T-helper 17 cell (primary cell): Measurements from ENCODE around the gene CCM2. TPM values are rescaled to one million over a fixed set of nuclear protein-coding genes. Genes with fewer than 3 reads are reported as not detected.

ENCODE experiments used
- ATAC-seq: fragments of 150-1000 bp; cut with Tn5 transposase; 2 replicates; pipeline ENCODE4 v1.10.0; 2021; ENCODE audit warnings: mild to moderate bottlenecking, moderate library complexity
- DNase-seq, 3 donors: peaks; one replicate each; pipeline versions ENCODE4 v3.0.0 to v3.0.0-alpha.2; 2020 to 2021
- H3K9me3 ChIP-seq: one replicate; pipeline ENCODE4 v1.7.0; 2013; ENCODE audit warnings: low read length, mild to moderate bottlenecking; ENCODE audit not compliant: control insufficient read depth, poor library complexity, severe bottlenecking
- H3K27ac Mint-ChIP-seq: one replicate; pipeline ENCODE4 v1.8.0; 2022; ENCODE audit warnings: mild to moderate bottlenecking, moderate library complexity, mixed read lengths
- H3K27me3 Mint-ChIP-seq: one replicate; pipeline ENCODE4 v1.8.0; 2022; ENCODE audit warnings: mixed read lengths
- H3K36me3 Mint-ChIP-seq: one replicate; pipeline ENCODE4 v1.8.0; 2022; ENCODE audit warnings: low read depth, mixed read lengths
- H3K4me1 Mint-ChIP-seq: one replicate; pipeline ENCODE4 v1.8.0; 2022; ENCODE audit warnings: mild to moderate bottlenecking, mixed read lengths
- H3K4me3 Mint-ChIP-seq: one replicate; pipeline ENCODE4 v1.8.0; 2022; ENCODE audit warnings: mild to moderate bottlenecking, moderate library complexity, mixed read lengths
- total RNA-seq, 4 donors: library from RNA in 2 of 4; stranded (reverse) in 2 of 4; gene quantifications; one replicate each; pipeline ENCODE4 v1.2.3 and lab custom pipeline; 2022 to 2026

Gene CCM2
- total RNA-seq, 2 donors from 2014 or later: 77.4 to 83.0 TPM

- Mint-ChIP-seq H3K27ac (peak overlapping the region; percentile 32), H3K36me3 (peaks cover 7% of the 10 kb centered on the region), H3K4me1 (peaks cover 39% of the 10 kb centered on the region)
Measured at GRCh38 chr7:45050198-45050597, 50.2 kb downstream of the CCM2 start.

GRCh38 chr7:45052011-45052410 is 52.0 kb downstream of the CCM2 start:
- no peaks in the 10 kb centered on the region for H3K27me3 Mint-ChIP-seq
- no peak for ATAC-seq
- H3K36me3 Mint-ChIP-seq: peaks cover 5% of the 10 kb centered on the region
- no peak for DNase-seq
- no peaks in the 10 kb centered on the region for H3K9me3 ChIP-seq
- no peak overlapping the region for H3K4me3 Mint-ChIP-seq
- peaks cover 42% of the 10 kb centered on the region for H3K4me1 Mint-ChIP-seq
- peak overlapping the region; percentile 11 for H3K27ac Mint-ChIP-seq

More at GRCh38 chr7:45050198-45050597, 50.2 kb downstream of the CCM2 start:
- ATAC-seq (no peak), DNase-seq (no peak)
- Mint-ChIP-seq H3K4me3 (no peak overlapping the region), H3K27me3 (no peaks in the 10 kb centered on the region)
- no peaks in the 10 kb centered on the region for H3K9me3 ChIP-seq

DNA sequence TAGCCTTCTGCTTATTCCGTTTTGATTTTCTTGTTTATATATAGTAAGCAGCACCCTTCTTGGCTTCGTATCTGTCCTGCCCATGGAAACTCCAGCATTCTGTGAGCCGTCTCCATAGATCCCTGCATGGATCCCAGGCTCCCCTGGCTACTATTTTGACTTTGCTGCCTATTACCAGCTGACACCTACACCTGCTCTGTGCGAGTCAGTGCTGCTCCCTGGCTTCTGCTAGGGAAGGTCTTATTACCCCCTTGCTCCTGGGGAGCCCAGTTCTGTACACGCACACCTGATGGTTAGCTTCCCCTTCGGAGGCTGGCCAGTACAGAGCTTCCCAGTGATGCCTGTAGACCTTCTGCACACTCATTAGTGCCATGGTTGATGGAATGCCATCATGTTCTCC is 53.4 kb downstream of the CCM2 start:
- no peaks in the 10 kb centered on the region for H3K9me3 ChIP-seq
- Mint-ChIP-seq H3K4me1 (peaks cover 51% of the 10 kb centered on the region), H3K27me3 (no peaks in the 10 kb centered on the region), H3K4me3 (peak overlapping the region; percentile 53), H3K36me3 (peaks cover 7% of the 10 kb centered on the region), H3K27ac (peak overlapping the region; percentile 87)
- no peak for ATAC-seq
- no peak for DNase-seq

DNA sequence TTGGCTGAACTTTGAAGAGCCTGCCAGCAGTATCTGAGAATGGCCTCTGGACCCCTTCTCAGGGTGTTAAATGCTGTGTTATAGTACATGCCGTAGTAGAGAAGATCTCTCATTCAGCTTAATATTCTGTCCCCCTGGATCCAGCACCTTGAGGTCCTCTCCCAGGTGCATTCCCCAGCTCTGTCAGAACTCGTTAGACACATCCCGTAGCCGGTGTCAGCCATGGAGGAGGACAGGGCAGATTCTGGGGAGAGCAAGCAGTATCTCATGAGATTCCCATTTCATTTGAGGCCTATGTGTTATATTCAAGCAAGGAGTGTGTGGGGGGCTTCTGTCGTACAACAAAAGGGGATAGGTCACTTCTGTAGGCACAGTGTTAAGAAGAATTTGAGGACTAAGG is 53.9 kb downstream of the CCM2 start:
- ATAC-seq (no peak), DNase-seq (no peak)
- peak overlapping the region; percentile 87 for H3K27ac Mint-ChIP-seq
- H3K9me3 ChIP-seq: no peaks in the 10 kb centered on the region
- H3K27me3 Mint-ChIP-seq: no peaks in the 10 kb centered on the region
- peaks cover 53% of the 10 kb centered on the region for H3K4me1 Mint-ChIP-seq
- peak overlapping the region; percentile 53 for H3K4me3 Mint-ChIP-seq
- peaks cover 7% of the 10 kb centered on the region for H3K36me3 Mint-ChIP-seq

- ATAC-seq: no peak
- H3K4me1 Mint-ChIP-seq: peaks cover 53% of the 10 kb centered on the region
- H3K4me3 Mint-ChIP-seq: no peak overlapping the region
- H3K36me3 Mint-ChIP-seq: peaks cover 7% of the 10 kb centered on the region
- peak overlapping the region; percentile 87 for H3K27ac Mint-ChIP-seq
- H3K27me3 Mint-ChIP-seq: no peaks in the 10 kb centered on the region
- no peaks in the 10 kb centered on the region for H3K9me3 ChIP-seq
- DNase-seq: no peak
Measured at GRCh38 chr7:45054442-45054841, 54.4 kb downstream of the CCM2 start.

- H3K4me3 Mint-ChIP-seq: no peak overlapping the region
- ATAC-seq (no peak), DNase-seq (no peak)
- peak overlapping the region; percentile 87 for H3K27ac Mint-ChIP-seq
- H3K36me3 Mint-ChIP-seq: peaks cover 7% of the 10 kb centered on the region
- no peaks in the 10 kb centered on the region for H3K9me3 ChIP-seq
- H3K4me1 Mint-ChIP-seq: peaks cover 54% of the 10 kb centered on the region
- no peaks in the 10 kb centered on the region for H3K27me3 Mint-ChIP-seq
Measured at GRCh38 chr7:45055016-45055415, 55.0 kb downstream of the CCM2 start.

DNA sequence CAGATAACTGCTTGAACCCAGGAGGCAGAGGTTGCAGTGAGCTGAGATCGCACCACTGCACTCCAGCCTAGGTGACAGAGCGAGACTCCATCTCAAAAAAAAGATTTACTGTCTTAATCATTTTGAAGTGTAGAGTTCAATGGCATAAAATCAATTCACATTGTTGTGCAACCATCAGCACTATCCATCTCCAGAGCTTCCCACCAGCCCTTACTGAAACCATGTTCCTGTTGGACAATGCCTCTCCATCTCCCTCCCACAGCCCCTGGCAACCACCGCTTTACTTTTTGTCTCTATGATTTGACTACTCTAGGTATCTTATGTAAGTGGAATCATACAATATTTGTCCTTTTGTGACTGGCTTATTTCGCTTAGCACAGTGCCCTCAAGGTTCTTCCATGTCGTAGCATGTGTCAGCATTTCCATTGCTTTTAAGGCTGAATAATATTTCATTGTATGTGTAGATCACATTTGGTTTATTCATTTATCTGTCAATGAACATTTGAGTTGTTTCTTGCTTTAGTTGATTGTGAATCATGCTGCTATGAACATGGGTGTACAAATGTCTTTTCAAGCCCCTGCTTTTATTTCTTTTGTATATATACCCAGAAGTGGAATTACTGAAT is 55.7 kb downstream of the CCM2 start:
- peaks cover 57% of the 10 kb centered on the region for H3K4me1 Mint-ChIP-seq
- ATAC-seq: no peak
- H3K4me3 Mint-ChIP-seq: peak overlapping the region; percentile 41
- peak overlapping the region; percentile 54 for H3K27ac Mint-ChIP-seq
- H3K9me3 ChIP-seq: no peaks in the 10 kb centered on the region
- H3K27me3 Mint-ChIP-seq: no peaks in the 10 kb centered on the region
- H3K36me3 Mint-ChIP-seq: peaks cover 9% of the 10 kb centered on the region
- no peak for DNase-seq

DNA sequence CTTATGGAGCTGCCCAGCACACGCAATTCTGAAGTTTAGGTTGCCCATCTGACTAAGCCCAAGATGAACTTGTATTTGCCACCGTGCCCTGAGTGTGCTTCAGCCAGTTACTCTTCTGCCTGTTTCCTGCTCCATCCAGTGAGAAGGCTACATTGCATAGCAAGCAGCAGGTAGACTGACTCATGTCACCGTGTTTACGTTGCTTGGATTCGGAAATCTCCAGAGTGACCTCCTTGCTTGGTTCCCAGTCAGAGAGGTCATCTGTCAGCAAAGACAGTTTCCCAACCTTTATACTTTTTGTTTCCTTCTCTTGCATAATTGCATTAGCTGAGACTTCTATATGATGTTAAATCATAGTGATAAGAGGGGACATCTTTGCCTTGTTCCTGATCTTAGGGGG is 57.9 kb downstream of the CCM2 start:
- H3K27ac Mint-ChIP-seq: peak overlapping the region; percentile 62
- no peak for ATAC-seq
- no peaks in the 10 kb centered on the region for H3K27me3 Mint-ChIP-seq
- peaks cover 62% of the 10 kb centered on the region for H3K4me1 Mint-ChIP-seq
- no peak overlapping the region for H3K4me3 Mint-ChIP-seq
- DNase-seq: no peak
- H3K36me3 Mint-ChIP-seq: peaks cover 12% of the 10 kb centered on the region
- H3K9me3 ChIP-seq: no peaks in the 10 kb centered on the region

DNA sequence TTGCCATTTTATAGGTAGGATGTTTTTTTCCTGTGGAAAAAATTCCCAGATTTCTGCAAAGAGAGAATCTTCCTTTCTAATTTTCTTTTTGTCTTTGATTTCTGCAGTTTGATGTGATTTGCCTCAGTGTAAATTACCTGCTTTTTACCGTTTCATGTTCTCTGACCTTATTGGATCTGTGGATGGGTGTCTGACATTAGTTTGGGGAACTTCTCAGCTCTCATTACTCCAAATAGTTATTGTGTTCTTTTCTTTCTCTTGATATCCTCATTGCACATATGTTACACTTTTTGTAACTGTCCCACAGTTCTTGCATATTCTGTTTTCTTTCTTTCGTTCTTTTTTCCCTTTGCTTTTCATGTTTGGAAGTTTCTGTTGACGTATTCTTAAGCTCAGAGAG is 60.3 kb downstream of the CCM2 start:
- Mint-ChIP-seq H3K36me3 (peaks cover 9% of the 10 kb centered on the region), H3K4me1 (peaks cover 48% of the 10 kb centered on the region), H3K4me3 (no peak overlapping the region), H3K27ac (peak overlapping the region; percentile 92), H3K27me3 (no peaks in the 10 kb centered on the region)
- ATAC-seq: no peak
- no peaks in the 10 kb centered on the region for H3K9me3 ChIP-seq
- no peak for DNase-seq

- peaks cover 12% of the 10 kb centered on the region for H3K36me3 Mint-ChIP-seq
- no peak for DNase-seq
- no peaks in the 10 kb centered on the region for H3K27me3 Mint-ChIP-seq
- H3K27ac Mint-ChIP-seq: peak overlapping the region; percentile 92
- ATAC-seq: no peak
- H3K4me3 Mint-ChIP-seq: no peak overlapping the region
- no peaks in the 10 kb centered on the region for H3K9me3 ChIP-seq
- peaks cover 44% of the 10 kb centered on the region for H3K4me1 Mint-ChIP-seq
Measured at GRCh38 chr7:45061352-45061751, 61.4 kb downstream of the CCM2 start.

DNA sequence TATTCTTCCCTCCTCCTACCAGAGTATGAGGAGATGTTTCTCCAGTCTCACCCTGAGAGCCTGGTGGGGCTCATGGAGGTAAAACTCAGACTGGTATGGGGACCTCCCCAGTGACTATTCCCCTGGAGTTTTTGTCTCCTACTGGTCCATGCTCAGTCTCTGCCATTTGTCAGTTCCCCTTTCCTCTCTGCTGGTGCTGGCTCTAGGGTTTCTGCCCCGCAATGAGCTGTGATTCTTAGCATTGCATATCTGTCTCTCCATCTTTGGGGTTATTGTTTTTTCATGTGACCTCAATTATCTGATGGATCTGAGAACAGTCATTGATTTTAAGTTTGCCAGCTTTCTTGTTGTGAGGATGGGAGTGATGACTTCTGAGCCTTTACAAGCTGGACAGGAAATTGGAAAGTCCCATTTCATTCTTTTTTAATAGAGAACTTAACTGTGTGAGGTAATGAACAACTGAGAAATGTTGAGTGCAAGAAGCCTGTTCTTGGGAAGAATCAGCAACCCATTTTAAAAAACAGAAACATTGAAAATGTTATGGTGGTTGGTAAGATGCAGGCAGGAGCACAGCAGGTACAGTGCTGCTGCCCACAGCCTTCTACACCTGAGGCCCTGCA is 61.9 kb downstream of the CCM2 start:
- Mint-ChIP-seq H3K36me3 (peaks cover 12% of the 10 kb centered on the region), H3K4me3 (no peak overlapping the region), H3K4me1 (peaks cover 43% of the 10 kb centered on the region), H3K27ac (peak overlapping the region; percentile 92), H3K27me3 (no peaks in the 10 kb centered on the region)
- H3K9me3 ChIP-seq: no peaks in the 10 kb centered on the region
- DNase-seq (no peak), ATAC-seq (peak; percentile 48)

DNA sequence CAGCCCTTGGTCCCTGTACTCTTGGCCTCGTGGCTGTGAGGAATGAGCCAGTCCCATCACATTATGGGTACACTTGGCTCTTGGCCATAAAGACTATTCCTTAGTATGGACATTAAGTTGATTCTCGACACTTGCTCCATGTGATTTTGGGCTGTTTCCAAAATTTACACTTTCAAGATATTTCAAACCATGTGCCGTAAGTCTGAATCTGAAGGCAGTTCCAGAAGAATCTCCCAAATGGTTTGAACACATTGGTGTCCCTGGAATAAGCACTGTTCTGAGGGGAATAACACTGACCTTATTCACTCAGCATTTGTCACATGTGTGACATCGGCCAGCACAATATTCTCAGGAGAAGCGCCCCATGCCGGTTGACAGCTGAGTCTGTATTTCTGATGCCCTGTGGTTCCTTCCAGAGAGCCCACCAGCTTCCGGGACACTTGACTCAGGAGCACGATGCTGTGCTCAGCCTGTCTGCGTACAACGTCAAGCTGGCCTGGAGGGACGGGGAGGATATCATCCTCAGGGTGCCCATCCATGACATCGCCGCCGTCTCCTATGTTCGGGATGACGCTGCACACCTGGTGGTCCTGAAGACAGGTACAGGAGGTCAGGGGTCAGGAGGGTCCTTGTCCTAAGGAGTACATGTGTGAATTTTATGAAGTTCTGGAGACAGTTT is 64.2 kb downstream of the CCM2 start:
- ATAC-seq: no peak
- H3K36me3 Mint-ChIP-seq: peaks cover 14% of the 10 kb centered on the region
- no peak overlapping the region for H3K4me3 Mint-ChIP-seq
- no peak for DNase-seq
- no peaks in the 10 kb centered on the region for H3K27me3 Mint-ChIP-seq
- H3K4me1 Mint-ChIP-seq: peaks cover 30% of the 10 kb centered on the region
- H3K9me3 ChIP-seq: no peaks in the 10 kb centered on the region
- peak overlapping the region; percentile 76 for H3K27ac Mint-ChIP-seq

- no peak for DNase-seq
- H3K9me3 ChIP-seq: no peaks in the 10 kb centered on the region
- Mint-ChIP-seq H3K36me3 (peaks cover 12% of the 10 kb centered on the region), H3K27me3 (no peaks in the 10 kb centered on the region), H3K27ac (peak overlapping the region; percentile 76), H3K4me1 (peaks cover 26% of the 10 kb centered on the region), H3K4me3 (no peak overlapping the region)
- no peak for ATAC-seq
Measured at GRCh38 chr7:45065031-45065995, 65.3 kb downstream of the CCM2 start.
